ENCODE measurements around the gene STAT2.
A peak's percentile ranks its signal among the peaks of the same experiment; 100 is the strongest.
"Not testable (repeated sequence)": the region's sequence is repeated elsewhere in the genome, so short reads cannot be mapped to it uniquely, and the experiment has no call there.

STAT2 gene

GRCh38 chr12:56337753-56338251 lies 22.1 kb downstream of the STAT2 start:
- POLR2A ChIA-PET (ENCODE audit: low non-redundant PET): no interaction called here
- no peak for TF ChIP-seq CTCF (conservative IDR thresholded peaks at IDR 0.05; ENCODE audit: low read depth)
- no peak overlapping the region for H3K27ac ChIP-seq
- CTCF ChIA-PET: interaction anchor here (0.6 kb wide), 1 partner anchor 312 kb away, joined by 4 read pairs; no protein-coding TSS in a partner anchor
- no peak for DNase-seq (ENCODE audit: low spot score)

- DNase-seq (ENCODE audit: low spot score): no peak
- no peak overlapping the region for H3K27ac ChIP-seq
- POLR2A ChIA-PET (ENCODE audit: low non-redundant PET): interaction anchor here (0.6 kb wide), 1 partner anchor 25 kb away, joined by 3 read pairs; no protein-coding TSS in a partner anchor
- CTCF ChIA-PET: no interaction called here
- no peak for TF ChIP-seq CTCF (conservative IDR thresholded peaks at IDR 0.05; ENCODE audit: low read depth)
These were observed 23.3 kb downstream of the STAT2 start for GRCh38 chr12:56336361-56337167.

GRCh38 chr12:56335527-56335926 lies 24.4 kb downstream of the STAT2 start:
- DNase-seq (ENCODE audit: low spot score); H3K27ac ChIP-seq: not testable (repeated sequence)
- ChIA-PET POLR2A (ENCODE audit: low non-redundant PET) (interaction anchor here (0.6 kb wide), 1 partner anchor 26 kb away, joined by 3 read pairs; no protein-coding TSS in a partner anchor), CTCF (interaction anchor here (0.6 kb wide), 1 partner anchor 155 kb away, joined by 3 read pairs; no protein-coding TSS in a partner anchor)

GRCh38 chr12:56334490-56334793 lies 25.5 kb downstream of the STAT2 start:
- H3K27ac ChIP-seq: peak overlapping the region; percentile 89
- DNase-seq (ENCODE audit: low spot score): peak; percentile 10
- POLR2A ChIA-PET (ENCODE audit: low non-redundant PET): no interaction called here
- CTCF ChIA-PET: interaction anchor here (0.6 to 0.7 kb wide), 4 partner anchors 8 to 130 kb away, joined by 3 to 4 read pairs (median 3); no protein-coding TSS in a partner anchor
- no peak for TF ChIP-seq CTCF (conservative IDR thresholded peaks at IDR 0.05; ENCODE audit: low read depth)

- ChIA-PET POLR2A (ENCODE audit: low non-redundant PET) (interaction anchor here (0.6 to 0.7 kb wide), 2 partner anchors 20 to 95 kb away, joined by 3 read pairs; no protein-coding TSS in a partner anchor), CTCF (interaction anchor here (0.6 to 0.7 kb wide), 3 partner anchors 9 to 17 kb away, joined by 3 read pairs; no protein-coding TSS in a partner anchor)
- H3K27ac ChIP-seq: peak within 1 kb of the TSS; percentile 89
- DNase-seq (ENCODE audit: low spot score): peak; percentile 100
- peak; percentile 48 for TF ChIP-seq CTCF (conservative IDR thresholded peaks at IDR 0.05; ENCODE audit: low read depth)
These were observed 26.0 kb downstream of the STAT2 start, which contains the start of gene PAN2 for GRCh38 chr12:56333679-56334489. TSS of gene PAN2 (minus strand) at chr12:56334000. CDS start at chr12:56333094, 906 bp downstream.

GRCh38 chr12:56333197-56333678 lies 26.7 kb downstream of the STAT2 start:
- ChIA-PET POLR2A (ENCODE audit: low non-redundant PET) (interaction anchor here (0.6 to 0.7 kb wide), 2 partner anchors 21 to 96 kb away, joined by 3 read pairs; no protein-coding TSS in a partner anchor), CTCF (interaction anchor here (0.6 kb wide), 1 partner anchor 16 kb away, joined by 3 read pairs; no protein-coding TSS in a partner anchor)
- TF ChIP-seq CTCF (conservative IDR thresholded peaks at IDR 0.05; ENCODE audit: low read depth): no peak
- peak overlapping the region; percentile 89 for H3K27ac ChIP-seq
- DNase-seq (ENCODE audit: low spot score): peak; percentile 41
